ENCODE measurements around the gene CENPE.
"Not testable (repeated sequence)": the region's sequence is repeated elsewhere in the genome, so short reads cannot be mapped to it uniquely, and the experiment has no call there.

CENPE gene, protein sequence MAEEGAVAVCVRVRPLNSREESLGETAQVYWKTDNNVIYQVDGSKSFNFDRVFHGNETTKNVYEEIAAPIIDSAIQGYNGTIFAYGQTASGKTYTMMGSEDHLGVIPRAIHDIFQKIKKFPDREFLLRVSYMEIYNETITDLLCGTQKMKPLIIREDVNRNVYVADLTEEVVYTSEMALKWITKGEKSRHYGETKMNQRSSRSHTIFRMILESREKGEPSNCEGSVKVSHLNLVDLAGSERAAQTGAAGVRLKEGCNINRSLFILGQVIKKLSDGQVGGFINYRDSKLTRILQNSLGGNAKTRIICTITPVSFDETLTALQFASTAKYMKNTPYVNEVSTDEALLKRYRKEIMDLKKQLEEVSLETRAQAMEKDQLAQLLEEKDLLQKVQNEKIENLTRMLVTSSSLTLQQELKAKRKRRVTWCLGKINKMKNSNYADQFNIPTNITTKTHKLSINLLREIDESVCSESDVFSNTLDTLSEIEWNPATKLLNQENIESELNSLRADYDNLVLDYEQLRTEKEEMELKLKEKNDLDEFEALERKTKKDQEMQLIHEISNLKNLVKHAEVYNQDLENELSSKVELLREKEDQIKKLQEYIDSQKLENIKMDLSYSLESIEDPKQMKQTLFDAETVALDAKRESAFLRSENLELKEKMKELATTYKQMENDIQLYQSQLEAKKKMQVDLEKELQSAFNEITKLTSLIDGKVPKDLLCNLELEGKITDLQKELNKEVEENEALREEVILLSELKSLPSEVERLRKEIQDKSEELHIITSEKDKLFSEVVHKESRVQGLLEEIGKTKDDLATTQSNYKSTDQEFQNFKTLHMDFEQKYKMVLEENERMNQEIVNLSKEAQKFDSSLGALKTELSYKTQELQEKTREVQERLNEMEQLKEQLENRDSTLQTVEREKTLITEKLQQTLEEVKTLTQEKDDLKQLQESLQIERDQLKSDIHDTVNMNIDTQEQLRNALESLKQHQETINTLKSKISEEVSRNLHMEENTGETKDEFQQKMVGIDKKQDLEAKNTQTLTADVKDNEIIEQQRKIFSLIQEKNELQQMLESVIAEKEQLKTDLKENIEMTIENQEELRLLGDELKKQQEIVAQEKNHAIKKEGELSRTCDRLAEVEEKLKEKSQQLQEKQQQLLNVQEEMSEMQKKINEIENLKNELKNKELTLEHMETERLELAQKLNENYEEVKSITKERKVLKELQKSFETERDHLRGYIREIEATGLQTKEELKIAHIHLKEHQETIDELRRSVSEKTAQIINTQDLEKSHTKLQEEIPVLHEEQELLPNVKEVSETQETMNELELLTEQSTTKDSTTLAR (N-terminal part only)

DNA sequence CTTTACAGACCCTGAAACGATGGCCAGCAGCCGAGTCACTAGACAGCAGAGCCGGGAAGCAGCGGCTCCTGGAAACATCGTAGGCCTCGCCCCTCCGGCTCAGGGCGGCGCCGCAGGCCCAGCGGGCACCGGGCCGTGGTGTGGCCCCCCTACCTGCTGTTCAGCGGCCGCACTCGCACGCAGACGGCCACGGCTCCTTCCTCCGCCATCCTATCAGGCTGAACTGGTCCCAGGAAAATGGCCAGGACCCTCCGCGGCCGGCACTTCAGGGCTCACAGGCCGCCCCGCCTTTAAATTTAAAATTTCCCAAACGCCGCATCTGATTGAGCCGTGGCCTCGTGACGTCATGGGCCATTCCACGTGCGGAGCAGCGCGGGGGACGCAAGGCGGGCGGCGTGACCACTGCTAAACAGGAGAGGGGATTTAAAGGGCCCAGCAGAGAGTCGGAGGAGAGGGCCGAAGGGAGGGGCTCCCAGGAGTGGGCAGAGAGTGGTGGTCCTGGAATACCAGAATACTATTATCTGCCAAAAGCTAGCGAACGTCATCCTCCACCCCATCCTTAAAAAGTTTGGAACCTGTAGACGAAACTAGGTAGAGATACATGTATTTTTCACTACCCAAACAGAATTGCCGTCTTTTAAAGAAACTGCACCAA lies at the start of gene CENPE:
Gene CENPE (minus strand): TSS at position 233 of the 655 bp plus-strand sequence. CDS start 24 bp downstream, at position 209.
- peak; percentile 74 to 76 for DNase-seq (ENCODE audit: low read depth in 2 of 2)

DNA sequence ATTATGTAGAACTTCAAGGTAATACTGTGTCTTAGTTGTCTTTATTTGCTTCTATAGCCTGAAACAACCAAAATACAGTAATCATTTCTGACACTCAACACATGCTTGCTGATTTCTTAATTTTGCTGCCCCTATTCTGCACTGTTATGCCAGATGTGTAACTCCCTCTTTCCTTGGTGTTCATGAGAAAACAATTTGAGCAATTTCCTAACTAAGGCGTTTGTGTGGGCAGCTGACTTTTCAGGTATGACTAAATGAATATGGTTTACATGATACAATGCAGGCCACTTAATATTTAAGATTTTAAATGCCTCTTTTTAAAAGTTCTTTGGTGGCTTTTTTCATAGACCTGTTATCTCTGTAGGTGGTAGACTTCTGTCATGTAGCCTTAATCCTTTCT lies 46.1 kb upstream of the CENPE start:
- DNase-seq (ENCODE audit: low read depth in 2 of 2) = no peak

DNA sequence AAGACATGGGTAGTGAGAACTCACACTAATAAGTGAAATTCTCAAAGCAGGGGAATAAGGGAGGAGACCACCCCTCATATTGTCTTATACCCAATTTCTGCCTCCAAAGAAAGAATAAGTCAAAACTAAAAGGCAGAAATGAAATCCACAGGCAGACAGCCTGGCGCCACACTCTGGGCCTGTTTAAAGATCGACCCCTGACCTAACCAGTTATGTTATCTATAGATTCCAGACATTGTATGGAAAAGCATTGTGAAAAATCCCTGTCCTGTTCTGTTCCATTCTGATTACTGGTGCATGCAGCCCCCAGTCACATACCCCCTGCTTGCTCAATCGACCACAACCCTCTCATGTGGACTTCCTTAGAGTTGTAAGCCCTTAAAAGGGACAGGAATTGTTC lies 32.8 kb upstream of the CENPE start:
- not testable (repeated sequence) for DNase-seq (ENCODE audit: low read depth in 2 of 2)

DNA sequence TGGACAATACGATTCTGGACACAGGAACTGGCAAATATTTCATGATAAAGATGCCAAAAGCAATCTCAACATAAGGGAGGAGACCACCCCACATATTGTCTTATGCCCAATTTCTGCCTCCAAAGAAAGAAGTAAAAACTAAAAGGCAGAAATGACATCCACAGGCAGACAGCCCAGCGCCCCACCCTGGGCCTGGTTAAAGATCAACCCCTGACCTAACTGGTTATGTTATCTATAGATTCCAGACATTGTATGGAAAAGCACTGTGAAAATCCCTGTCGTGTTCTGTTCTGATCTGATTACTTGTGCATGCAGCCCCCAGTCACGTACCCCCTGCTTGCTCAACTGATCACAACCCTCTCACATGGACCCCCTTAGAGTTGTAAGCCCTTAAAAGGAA lies 25.4 kb upstream of the CENPE start:
- DNase-seq (ENCODE audit: low read depth in 2 of 2) = not testable (repeated sequence)

DNA sequence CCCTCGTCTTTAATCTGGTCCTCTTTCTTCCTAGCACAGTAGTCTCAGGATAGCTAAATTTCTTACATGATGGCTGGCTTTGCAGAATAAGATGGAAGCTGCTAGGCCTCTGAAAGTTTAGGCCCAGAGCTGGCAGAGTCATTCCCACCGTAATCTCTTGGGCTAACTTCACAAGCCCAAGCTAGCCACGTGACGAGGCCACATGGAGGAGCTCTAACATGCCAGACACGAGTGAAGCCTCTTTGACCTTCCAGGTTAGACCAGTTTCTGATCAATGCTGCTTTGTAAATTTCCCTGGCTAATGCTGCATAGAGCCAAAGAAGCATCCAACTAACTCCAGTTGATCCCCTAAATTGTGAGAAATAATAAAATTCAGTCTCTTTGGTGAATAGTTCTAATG lies 9.5 kb upstream of the CENPE start:
- no peak for DNase-seq (ENCODE audit: low read depth in 2 of 2)

DNA sequence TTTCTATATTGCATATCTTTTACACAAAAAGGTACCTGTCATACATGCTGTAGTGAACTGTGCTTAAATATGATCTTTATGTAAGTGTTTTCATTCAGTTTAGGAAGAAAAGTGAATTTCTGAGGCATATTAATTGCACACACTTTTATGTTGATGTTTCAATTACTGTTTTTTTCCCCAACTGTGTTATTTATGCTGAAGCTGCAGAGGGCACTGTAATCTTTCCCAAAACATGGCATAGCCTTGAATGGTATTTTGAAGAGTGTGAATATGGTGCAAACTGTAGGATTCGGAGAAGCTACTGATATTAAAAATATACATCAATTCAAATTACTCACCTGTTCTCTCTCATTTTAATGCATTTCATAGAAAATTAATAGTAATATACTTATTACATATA lies 6.0 kb upstream of the CENPE start:
- DNase-seq (ENCODE audit: low read depth in 2 of 2) = no peak

DNA sequence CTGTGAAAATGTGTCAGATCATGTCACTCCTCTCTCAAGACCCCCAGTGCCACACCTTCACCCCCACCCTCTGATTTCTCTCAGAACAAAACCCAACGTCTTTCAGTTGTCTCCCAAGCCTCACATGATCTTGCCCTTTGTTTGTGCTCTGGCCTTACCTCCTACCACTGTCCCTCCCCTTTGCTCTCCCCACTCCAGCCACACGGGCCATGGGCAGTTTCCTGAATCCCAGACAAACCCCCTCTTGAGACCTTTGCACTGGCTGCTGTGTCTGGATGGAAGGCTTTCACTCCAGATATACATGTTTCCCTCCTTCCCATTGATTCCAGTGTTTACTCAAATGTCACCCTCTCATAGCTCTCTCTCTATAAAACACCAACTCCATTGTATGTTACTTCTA lies 3.6 kb upstream of the CENPE start:
- DNase-seq (ENCODE audit: low read depth in 2 of 2) = no peak

DNA sequence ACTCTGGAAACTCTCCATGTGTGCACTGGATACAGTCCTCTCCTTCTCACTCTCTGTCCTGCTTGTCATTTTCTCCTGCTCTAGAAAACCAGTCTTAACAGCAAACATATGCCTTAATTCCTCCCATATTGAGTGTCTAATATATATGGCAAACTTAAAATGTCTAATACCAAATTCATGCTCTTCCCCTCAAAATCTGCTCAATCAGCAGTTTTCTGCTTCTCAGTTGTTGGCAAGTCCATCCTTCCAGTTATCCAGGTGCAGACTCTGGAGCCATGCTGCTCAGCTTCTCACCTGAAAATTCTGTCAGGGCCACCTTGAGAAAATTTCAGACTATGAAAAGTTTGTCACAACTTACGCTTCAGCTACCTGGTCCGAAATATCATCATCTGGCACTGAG lies 3.1 kb upstream of the CENPE start:
- no peak for DNase-seq (ENCODE audit: low read depth in 2 of 2)

DNA sequence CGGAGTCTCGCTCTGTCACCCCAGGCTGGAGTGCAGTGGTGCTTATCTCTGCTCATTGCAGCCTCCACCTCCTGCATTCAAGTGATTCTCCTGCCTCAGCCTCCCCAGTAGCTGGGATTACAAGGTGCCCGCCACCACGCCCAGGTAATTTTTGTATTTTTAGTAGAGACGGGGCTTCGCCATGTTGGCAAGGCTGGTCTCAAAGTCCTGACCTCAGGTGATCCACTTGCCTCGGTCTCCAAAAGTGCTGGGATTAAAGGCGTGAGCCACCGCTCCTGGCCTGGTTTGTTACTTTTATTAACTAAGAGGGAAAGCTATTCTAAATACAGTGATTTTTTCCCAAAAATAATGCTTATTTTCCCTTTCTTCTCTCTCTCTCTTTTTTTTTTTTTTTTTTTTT lies 866 bp upstream of the CENPE start:
- DNase-seq (ENCODE audit: low read depth in 2 of 2) = no peak

DNA sequence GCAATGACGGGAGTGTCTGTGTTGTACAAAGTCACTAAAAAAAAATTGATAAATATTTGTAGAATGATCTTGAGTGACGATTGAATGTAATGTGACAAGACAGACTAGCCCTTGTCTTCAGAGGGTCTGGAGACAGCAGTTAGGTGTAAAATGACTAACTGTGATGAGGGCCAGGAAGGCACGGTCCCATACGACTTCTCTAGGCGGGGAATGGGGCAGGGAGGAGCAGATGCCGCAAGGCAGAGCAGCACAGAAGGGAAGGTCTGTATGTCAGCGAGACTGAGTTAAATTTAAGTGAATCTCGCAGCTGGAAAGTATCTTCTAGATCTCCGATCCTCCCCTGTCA lies 405 bp downstream of the CENPE start:
- DNase-seq (ENCODE audit: low read depth in 2 of 2) = no peak

DNA sequence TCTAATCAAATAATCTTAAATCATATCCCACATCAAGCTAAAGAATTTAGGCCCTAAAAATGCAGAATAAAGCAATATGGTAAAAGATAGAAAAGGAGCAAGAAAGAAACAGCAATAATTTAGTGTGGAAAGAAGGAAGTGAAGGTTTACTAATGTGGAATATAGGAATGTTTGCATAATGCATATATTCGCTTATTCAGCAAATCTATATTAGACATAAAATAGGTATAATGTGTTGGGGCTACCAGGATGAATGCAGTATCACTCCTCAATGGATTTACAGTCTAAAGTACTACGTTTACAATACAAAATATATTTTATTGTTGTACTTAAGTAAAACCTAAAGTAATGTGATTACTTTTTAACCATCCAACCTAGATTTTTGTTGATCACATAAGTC lies 4.7 kb downstream of the CENPE start:
- DNase-seq (ENCODE audit: low read depth in 2 of 2) = no peak

DNA sequence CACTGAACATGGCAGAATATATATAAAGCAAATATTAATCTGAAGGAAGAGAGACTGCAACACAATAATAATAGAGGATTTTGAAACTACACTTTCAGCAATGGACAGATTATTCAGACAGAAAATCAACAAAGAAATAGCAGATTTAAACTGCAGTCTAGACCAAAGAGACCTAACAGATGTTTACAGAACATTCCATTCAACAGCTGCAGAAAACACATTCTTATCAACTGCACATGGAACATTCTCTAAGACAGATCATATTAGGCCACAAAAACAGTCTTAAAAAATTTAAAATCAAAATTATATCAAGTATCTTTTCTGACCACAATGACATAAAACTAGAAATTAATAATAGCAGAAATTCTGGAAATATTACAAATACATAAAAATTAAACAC lies 27.1 kb downstream of the CENPE start:
- DNase-seq (ENCODE audit: low read depth in 2 of 2) = no peak

DNA sequence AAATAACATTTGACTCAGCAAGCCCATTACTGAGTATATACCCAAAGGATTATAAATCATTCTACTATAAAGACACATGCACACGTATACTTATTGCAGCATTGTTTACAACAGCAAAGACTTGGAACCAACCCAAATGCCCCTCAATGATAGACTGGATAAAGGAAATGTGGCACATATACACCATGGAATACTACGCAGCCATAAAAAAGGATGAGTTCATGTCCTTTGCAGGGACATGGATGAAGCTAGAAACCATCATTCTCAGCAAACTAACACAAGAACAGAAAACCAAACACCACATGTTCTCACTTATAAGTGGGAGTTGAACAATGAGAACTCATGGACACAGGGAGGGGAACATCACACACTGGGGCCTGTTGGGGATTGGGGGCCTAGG lies 28.4 kb downstream of the CENPE start:
- not testable (repeated sequence) for DNase-seq (ENCODE audit: low read depth in 2 of 2)

DNA sequence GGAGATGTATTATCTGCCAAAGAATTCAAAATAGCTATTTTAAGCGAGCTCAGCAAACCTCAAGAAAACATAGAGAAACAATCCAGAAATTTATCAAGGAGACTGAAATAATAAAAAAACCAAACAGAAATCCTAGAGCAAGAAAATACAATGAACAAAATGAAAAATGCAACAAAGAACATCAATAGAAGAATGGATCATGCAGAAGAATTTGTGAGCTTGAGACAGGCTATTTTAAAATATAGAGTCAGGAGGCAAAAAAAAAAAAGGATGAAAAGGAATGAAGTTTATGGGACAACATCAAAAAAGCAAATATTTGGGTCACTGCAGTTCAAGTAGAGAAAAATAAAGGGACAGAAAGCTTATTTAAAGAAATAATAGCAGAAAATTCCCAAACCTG lies 29.1 kb downstream of the CENPE start:
- DNase-seq (ENCODE audit: low read depth in 2 of 2) = no peak

DNA sequence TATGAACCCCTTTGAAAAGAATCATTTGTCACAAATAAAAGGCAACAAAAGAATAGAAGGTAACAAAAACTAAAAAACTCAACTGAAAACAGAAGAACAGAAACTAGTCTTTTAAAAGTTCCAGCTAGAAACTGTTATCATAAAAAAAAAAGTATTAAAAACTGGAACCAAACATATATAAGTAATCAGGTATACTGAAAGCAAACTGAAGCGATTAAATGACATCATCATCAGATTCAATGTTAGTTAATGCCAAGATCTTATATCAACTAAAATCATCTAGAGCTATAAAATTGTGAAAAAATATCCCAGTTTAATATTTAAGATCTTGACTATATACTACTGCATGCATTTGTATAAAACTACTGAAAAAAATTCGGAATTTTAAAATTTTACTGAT lies 36.0 kb downstream of the CENPE start:
- no peak for DNase-seq (ENCODE audit: low read depth in 2 of 2)

DNA sequence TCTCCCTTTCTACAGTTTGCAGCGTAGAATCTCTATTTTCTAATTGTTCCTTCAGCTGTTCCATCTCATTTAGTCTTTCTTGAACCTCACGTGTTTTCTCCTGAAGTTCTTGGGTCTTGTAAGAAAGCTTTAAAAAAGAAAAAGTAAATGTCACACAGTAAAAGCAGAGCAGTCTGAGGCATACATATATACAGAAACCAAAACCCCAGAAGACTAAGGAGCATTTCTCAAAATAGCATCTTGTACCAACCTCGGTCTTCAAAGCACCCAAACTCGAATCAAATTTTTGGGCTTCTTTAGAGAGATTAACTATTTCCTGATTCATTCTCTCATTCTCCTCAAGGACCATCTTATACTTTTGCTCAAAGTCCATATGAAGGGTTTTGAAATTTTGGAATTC lies 39.4 kb downstream of the CENPE start:
- no peak for DNase-seq (ENCODE audit: low read depth in 2 of 2)

DNA sequence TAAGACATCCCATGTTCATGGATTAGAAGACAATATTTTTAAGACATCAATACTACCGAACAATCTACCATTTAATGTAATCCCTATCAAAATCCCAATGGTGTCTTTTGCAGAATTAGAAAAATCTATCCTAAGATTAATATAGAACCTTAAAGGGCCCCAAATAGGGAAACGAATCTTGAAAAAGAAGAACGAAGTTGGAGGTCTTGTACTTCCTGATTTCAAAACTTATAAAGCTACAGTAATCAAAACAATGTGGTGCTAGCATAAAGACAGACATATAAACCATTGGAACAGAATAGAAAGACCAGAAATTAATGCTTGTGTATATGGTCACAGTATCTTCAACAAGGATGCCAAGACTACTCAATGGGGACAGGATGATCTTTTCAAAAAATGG lies 42.0 kb downstream of the CENPE start:
- no peak for DNase-seq (ENCODE audit: low read depth in 2 of 2)

DNA sequence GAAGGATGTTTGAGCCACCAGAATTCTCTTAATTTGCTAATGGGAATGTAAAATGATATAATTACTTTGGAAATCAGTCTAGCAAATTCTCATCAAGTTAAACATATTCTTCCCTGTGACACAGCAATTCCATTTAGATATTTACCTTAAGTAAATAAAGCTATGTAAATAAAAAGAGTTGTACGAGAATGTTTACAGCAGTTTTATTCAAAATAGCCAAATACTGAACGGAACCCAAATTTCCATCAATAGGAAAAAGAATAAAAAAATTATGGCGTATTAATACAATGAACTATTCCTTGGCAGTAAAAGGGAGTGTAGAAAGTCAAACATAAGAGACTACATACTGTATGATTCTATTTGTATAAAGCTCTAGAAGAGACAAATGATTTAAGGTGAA lies 45.8 kb downstream of the CENPE start:
- no peak for DNase-seq (ENCODE audit: low read depth in 2 of 2)

DNA sequence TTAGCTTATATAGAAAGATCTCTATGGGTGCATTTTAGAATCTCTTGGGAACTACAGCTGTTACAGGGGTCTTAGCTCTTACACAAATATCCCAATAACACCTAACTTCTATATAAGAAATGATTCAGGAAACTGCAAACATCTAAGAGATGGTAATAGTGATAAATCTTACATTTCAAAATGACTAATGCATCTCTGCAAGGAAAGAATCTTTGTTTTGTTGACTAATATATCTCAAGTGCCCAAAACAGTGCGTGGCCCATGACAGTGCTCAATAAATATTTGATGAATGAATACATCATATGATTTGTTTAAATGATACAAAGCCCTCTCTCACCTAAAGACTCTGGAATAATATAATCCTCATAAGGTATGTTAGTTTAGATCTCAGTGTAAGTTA lies 47.5 kb downstream of the CENPE start:
- DNase-seq (ENCODE audit: low read depth in 2 of 2) = no peak

DNA sequence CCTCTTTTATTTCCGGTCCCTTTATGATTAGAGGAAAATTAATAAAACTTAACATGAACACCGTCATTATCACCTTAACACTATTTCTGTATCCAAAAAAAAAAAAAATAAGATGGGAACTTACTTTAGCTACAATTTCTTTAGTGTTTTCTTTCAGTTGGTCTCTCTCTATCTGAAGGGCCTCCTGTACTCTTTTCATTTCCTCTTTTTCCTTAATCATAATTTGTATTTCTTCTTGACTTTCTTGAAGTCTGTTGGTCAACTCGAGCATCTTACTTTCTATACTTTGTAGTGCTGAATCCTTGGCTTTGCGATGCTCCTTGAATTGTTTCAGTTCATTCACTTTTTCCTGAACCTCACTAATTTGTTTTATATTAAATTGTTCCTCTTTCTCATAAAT lies 53.2 kb downstream of the CENPE start:
- DNase-seq (ENCODE audit: low read depth in 2 of 2) = no peak

DNA sequence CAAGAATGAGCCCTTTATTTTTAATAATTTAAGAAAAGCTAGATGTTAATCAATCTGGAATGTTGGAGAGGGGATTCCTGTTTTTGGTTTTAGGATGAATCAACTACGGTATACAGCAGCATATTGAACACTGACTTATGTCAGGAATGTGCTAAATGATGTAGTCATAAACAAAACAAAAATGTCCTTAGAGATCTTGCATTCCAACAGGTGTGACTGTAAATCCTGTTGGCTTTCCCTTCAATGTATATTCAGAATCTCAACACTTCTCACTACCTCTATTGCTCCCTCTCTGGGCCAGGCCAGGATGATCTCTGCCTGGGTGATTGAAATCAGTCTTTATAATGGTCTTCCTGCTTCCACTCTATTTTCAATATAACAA lies 60.7 kb downstream of the CENPE start:
- no peak for DNase-seq (ENCODE audit: low read depth in 2 of 2)
